T-helper 1 cell treated with Interleukin-12 subunit alpha and Interleukin-12 subunit beta and Interleukin-4 antibody, amounts not matched to agents 30 μg/mL and 1 μg/mL, for 36 hours (primary cell): ENCODE measurements around the gene SNRNP25.

Source experiments
- H3K27ac Mint-ChIP-seq: one replicate; pipeline ENCODE4 v1.8.0; 2021; ENCODE audit warnings: mild to moderate bottlenecking, mixed read lengths
- H3K27me3 Mint-ChIP-seq: one replicate; pipeline ENCODE4 v1.8.0; 2021; ENCODE audit warnings: low read depth, mixed read lengths
- H3K36me3 Mint-ChIP-seq: one replicate; pipeline ENCODE4 v1.8.0; 2021; ENCODE audit warnings: low read depth, mixed read lengths
- H3K4me1 Mint-ChIP-seq: one replicate; pipeline ENCODE4 v1.8.0; 2021; ENCODE audit warnings: low read depth, mixed read lengths
- H3K4me3 Mint-ChIP-seq: one replicate; pipeline ENCODE4 v1.8.0; 2021; ENCODE audit warnings: mild to moderate bottlenecking, moderate library complexity, mixed read lengths
- H3K9me3 Mint-ChIP-seq: one replicate; pipeline ENCODE4 v1.8.0; 2021; ENCODE audit warnings: mixed read lengths

SNRNP25 gene

DNA sequence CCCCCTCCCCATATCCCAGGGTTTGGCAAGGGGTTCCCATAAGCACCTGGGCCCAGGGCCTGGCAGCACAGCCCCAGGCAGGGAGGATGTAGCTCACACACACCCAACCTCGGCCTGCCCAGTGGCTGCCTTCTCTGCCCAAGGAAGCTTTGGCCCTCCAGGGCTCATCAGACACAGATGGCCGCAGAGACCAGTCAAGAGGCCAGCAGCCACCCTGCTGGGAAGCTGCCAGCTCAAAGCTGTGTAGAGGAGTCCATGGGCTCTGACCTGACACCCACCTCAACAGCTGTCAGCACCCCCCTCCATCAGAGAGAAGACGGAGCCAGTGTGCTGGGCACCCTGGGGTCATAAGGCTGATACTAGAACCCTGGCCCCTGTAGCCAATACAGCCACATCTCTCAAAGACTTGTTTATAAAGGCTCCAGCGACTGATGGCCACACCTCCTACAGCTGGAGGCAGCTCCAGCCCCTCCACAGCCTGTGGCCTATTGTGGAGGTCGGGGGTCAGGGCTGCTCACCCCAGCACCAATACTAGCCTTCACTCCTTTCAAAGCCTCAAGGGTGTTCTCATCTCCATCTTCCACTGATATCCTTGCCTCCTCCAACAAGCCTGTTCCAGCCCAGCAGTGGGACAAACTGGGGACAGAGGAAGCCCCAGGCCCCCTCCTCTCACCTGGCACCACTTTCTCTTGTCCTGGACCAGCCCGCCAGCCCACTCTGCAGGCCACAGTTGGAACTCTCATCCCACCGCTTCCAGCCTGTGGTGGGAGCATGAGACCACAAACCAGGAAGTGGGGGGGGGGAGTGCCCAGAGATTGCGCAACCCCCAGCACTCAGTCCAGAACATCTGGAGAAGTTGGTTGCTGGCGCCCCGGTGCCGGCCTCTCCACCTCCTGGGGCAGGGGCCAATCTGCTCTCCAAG, 22.2 kb downstream of the SNRNP25 start:
- no peaks in the 10 kb centered on the region for H3K9me3 Mint-ChIP-seq
- H3K4me1 Mint-ChIP-seq, result peaks cover 25% of the 10 kb centered on the region
- H3K27ac Mint-ChIP-seq, result no peak overlapping the region
- peaks cover 31% of the 10 kb centered on the region for H3K27me3 Mint-ChIP-seq
- no peak overlapping the region for H3K4me3 Mint-ChIP-seq
- peaks cover 6% of the 10 kb centered on the region for H3K36me3 Mint-ChIP-seq

DNA sequence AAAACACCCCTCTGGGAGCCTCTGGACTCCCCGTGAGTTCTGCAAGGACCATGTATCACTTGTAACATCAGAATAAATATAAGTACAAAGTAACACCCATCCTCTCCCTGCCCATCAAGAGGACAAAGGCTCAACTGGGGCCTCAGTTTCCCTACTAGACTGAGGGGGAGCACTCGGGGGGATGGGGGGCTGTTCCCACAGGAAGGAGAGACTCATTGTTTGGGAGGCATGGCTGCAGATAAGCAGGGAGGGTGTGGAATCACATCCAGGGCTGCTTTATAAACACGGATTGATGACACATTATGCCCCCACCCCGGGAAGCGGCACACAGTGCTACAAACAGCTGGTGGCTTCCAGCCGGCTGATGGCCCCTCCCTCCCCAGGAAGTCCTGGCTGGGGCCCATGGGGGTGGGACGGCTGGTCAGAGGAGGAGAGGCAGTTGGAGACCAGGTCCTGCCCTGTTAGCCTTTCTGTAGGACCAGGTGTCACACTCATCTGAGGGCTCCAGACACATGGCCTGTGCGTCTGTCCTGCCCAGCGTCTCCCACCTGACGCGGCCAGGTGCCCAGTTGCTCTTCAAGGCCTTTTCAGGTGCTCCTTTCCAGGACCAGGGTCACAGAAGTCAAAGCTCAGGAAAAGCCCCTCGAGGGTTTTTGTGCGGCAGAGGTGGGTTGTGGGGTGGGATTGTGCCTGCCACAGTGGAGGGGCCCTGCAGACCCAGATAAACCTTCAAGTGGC, 23.1 kb downstream of the SNRNP25 start:
- H3K4me1 Mint-ChIP-seq, result peaks cover 25% of the 10 kb centered on the region
- H3K4me3 Mint-ChIP-seq, result peak overlapping the region; percentile 76
- peaks cover 6% of the 10 kb centered on the region for H3K36me3 Mint-ChIP-seq
- H3K9me3 Mint-ChIP-seq, result no peaks in the 10 kb centered on the region
- H3K27me3 Mint-ChIP-seq, result peaks cover 25% of the 10 kb centered on the region
- H3K27ac Mint-ChIP-seq, result peak overlapping the region; percentile 29

DNA sequence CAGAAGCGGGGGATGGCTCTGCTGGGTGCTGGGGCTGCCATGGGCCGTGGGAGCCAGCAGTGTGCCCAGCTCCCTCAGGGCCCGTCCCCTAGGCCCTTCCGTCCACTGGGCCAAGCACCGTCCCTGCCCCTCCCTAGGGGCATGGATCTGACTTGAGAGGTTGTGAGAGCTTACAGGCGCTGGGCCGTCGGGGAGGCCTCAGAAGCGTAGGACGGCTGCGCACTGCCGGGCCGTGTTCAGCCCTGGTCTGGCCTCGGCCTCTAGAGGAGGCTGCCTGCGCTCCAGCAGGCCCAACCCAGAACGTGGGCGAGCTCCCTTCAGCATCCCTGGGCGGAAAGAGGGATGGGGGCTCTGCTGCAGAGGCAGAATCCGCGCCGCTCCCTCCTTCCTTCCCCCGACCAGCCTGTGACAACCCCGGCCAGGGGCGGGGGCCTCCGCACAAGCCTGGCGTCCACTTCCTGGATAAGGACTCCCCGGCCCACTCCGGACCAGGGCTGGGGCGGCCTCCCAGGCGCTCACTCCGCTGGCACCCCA, 23.7 kb downstream of the SNRNP25 start:
- Mint-ChIP-seq H3K4me1 (peaks cover 25% of the 10 kb centered on the region), H3K36me3 (peaks cover 6% of the 10 kb centered on the region), H3K9me3 (no peaks in the 10 kb centered on the region), H3K27ac (peak overlapping the region; percentile 68), H3K4me3 (peak overlapping the region; percentile 76), H3K27me3 (peaks cover 23% of the 10 kb centered on the region)

DNA sequence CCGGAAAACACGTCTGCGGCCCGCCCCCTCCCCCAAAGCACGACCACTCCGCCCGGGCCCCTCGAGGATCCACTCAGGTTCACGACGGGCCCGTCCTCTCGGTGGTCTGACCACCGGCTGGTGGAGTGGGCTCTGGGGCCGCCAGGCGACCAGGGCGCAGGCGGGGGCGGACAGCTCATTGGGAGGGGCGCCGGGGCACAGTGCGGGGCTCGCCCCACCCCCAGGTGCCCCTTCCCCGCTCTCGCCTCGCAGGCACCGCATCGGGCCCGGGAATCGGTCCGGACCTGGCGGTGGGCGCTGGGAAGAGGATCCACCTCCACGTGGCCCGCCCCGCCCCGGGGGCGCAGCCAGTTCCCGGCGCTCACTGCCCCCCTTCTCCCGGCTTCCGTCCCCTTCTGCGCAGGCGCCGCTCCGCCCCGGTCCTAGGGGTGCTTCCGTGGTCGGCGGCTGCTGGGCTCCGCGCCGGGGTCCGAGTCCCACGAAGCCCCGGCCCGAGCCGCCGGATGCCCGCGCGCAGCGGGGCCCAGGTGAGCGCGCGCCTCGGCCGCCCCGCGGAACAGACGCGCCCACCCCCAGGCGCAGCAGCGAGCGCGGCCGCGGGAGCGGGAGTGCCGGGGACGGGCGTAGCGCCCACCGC, 24.3 kb downstream of the SNRNP25 start, which contains the start of gene MPG:
TSS of gene MPG (plus strand) at position 419 of the 637 bp plus-strand sequence. CDS start at position 504, 85 bp downstream.
- Mint-ChIP-seq H3K4me3 (peak within 1 kb of the TSS; percentile 91), H3K4me1 (peaks cover 24% of the 10 kb centered on the region), H3K27me3 (peaks cover 21% of the 10 kb centered on the region), H3K9me3 (no peaks in the 10 kb centered on the region), H3K36me3 (peaks cover 5% of the 10 kb centered on the region), H3K27ac (peak within 1 kb of the TSS; percentile 85)

DNA sequence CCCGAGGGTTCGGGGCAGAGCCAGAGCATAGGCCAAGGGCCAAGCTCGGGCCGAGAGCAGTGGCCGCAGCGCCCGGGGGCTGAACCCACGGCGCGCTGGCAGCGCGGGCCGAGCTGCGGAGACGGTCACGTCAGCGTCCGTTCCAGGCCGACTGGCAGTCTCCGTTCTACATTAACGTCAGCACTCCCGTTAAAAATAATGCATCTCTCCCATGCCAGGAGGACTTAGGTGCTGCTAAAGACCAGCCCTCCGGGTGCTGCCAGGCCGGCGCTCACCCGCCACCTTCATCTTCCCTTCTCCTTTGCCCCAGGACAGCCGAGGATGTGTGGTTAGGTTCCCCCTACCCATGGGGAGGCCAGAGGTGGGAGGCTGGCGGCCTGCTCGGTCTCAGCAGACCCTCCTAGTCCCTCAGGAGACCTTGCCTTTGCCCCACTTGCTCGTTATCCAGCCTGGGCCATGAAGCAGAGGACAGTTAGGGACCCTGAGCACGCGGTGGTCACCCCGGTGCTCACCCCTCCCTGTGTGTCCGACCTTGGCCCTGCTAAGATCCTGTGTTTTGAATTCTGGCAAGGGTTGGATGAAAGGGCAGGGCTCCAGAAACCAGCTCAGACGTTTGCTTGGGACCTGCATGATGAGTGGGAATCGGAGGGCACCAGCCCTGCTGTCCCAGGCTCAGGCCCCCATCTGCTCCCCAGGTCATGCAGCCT, 25.0 kb downstream of the SNRNP25 start:
- H3K9me3 Mint-ChIP-seq, result no peaks in the 10 kb centered on the region
- peak overlapping the region; percentile 91 for H3K4me3 Mint-ChIP-seq
- H3K4me1 Mint-ChIP-seq, result peaks cover 24% of the 10 kb centered on the region
- peak overlapping the region; percentile 85 for H3K27ac Mint-ChIP-seq
- peaks cover 4% of the 10 kb centered on the region for H3K36me3 Mint-ChIP-seq
- H3K27me3 Mint-ChIP-seq, result peaks cover 14% of the 10 kb centered on the region

DNA sequence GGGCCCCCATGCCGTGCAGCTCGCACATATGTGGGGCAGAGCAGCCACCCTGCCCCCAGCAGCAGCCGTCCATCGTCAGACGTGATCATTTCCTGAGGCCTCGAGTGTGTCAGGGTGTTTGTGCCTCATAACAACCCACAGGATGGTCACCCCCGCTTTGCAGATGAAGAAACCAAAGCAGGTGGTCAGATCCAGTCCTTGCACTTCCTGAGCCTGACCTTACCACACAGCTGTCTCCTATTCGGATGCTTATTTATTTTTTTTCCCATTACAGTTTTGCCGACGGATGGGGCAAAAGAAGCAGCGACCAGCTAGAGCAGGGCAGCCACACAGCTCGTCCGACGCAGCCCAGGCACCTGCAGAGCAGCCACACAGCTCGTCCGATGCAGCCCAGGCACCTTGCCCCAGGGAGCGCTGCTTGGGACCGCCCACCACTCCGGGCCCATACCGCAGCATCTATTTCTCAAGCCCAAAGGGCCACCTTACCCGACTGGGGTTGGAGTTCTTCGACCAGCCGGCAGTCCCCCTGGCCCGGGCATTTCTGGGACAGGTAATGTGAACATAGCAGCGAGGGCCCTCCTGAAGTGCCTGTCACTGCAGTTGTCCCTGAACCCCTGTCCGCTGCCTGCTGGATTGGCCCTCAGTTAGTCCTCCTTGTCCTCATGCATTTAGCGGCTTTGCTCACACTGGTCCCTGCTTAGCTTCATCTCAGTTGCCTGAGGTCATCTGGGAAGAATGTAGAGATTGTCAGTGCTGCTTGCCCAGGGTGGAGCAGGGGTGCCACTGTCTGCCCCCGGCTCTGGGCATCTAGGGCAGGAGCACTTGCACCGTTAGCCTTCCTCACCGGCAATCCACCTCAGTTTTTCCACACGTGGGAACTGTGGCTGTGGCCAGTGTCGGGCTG, 25.8 kb downstream of the SNRNP25 start:
- H3K36me3 Mint-ChIP-seq, result peaks cover 8% of the 10 kb centered on the region
- peak overlapping the region; percentile 91 for H3K4me3 Mint-ChIP-seq
- peaks cover 28% of the 10 kb centered on the region for H3K4me1 Mint-ChIP-seq
- H3K9me3 Mint-ChIP-seq, result no peaks in the 10 kb centered on the region
- H3K27me3 Mint-ChIP-seq, result peaks cover 6% of the 10 kb centered on the region
- peak overlapping the region; percentile 85 for H3K27ac Mint-ChIP-seq

DNA sequence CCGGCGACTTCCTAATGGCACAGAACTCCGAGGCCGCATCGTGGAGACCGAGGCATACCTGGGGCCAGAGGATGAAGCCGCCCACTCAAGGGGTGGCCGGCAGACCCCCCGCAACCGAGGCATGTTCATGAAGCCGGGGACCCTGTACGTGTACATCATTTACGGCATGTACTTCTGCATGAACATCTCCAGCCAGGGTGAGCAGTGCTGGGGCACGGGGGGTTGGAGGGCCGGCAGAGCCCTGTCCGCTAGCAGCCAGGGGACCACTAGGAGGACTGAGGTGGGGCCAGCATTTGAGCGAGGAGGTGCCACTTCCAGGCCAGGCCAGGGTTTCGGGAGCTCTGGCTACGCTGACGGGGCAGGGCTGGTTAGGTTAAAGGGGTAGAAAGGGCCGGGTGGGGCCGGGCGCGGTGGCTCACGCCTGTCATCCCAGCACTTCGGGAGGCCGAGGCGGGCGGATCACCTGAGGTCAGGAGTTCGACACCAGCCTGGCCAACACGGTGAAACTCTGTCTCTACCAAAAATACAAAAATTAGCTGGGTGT, 29.5 kb downstream of the SNRNP25 start:
- Mint-ChIP-seq H3K9me3 (no peaks in the 10 kb centered on the region), H3K4me1 (peaks cover 24% of the 10 kb centered on the region), H3K4me3 (no peak overlapping the region), H3K36me3 (peaks cover 15% of the 10 kb centered on the region), H3K27me3 (no peaks in the 10 kb centered on the region), H3K27ac (peak overlapping the region; percentile 36)

DNA sequence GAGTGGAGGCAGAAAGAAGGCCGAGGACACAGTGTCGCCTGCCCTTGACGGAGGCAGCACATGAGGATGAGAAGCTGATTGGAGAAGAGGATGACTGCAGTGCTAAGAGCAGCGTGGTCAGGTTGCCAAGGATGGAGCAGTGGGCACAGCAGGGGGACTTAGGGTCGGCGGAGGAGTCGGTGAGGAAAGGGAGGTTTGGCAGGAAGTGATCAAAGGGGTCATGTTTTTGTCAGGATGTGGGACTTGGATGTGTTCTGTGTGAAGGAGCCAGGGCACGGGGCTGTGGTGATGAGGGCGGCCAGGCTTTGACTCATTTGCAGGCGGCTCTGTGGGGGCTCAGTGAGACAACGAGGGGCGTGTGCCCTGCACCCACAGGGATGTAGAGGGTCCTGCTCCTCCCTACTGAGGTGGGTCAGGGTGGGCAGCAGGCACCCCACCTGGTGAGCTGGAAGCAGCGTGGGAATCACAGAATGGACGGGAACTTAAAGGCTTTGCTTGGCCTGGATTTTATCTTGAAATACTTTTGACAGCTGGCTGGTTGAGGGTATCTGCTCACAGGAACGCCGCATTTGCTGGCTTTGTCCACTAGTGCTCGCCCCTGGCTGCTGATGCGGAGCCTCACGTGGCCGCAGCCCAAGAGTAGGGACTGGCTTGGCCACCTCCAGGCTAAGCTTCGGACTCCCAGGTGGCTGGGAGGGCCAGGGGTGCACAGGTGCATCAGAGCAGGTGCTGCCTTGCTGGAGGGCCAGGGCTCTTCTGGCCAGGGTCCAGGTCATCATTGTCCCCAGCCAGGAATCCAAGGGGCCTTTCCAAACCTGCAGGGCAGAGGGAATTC, 30.4 kb downstream of the SNRNP25 start:
- Mint-ChIP-seq H3K36me3 (peaks cover 15% of the 10 kb centered on the region), H3K27me3 (no peaks in the 10 kb centered on the region), H3K9me3 (no peaks in the 10 kb centered on the region), H3K27ac (peak overlapping the region; percentile 86), H3K4me1 (peaks cover 20% of the 10 kb centered on the region), H3K4me3 (peak overlapping the region; percentile 61)

DNA sequence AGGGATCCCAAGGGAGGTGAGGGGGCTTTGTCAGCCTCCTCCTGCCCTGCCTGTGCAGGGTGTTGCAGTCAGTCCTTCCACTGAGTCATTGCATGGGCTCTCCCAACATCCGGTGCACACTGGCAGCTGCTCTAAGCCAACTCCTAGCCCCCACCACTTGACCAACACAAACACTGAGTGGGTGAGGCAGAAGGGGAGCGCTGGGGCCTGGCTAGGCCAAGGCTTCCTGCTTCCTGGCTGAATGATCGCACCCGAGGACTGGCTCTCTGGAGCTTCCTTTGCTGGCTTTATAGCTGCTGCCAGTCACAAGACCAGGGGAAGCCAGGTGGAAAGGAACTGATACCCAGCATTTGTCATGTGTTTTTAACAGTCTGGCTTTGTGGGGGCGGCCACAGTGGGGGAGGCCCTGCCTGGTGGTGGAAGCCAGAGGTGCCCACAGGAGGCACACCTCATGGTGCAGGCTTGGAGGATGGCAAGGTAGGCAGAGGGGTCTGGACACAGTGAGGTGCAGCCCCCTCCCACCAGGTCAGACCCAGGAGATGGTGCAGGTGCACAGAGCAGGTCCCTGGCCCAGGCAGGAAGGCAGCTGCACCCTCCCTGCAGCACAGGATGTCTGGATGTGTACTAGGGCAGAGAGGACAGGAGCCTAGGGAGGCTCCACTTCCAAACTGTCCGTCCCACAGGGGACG, 31.2 kb downstream of the SNRNP25 start:
- Mint-ChIP-seq H3K36me3 (peaks cover 12% of the 10 kb centered on the region), H3K4me3 (no peak overlapping the region), H3K27ac (peak overlapping the region; percentile 86), H3K9me3 (no peaks in the 10 kb centered on the region), H3K27me3 (no peaks in the 10 kb centered on the region), H3K4me1 (peaks cover 15% of the 10 kb centered on the region)

DNA sequence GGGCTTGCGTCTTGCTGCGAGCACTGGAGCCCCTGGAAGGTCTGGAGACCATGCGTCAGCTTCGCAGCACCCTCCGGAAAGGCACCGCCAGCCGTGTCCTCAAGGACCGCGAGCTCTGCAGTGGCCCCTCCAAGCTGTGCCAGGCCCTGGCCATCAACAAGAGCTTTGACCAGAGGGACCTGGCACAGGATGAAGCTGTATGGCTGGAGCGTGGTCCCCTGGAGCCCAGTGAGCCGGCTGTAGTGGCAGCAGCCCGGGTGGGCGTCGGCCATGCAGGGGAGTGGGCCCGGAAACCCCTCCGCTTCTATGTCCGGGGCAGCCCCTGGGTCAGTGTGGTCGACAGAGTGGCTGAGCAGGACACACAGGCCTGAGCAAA, 31.8 kb downstream of the SNRNP25 start:
- H3K36me3 Mint-ChIP-seq, result peaks cover 12% of the 10 kb centered on the region
- H3K4me3 Mint-ChIP-seq, result no peak overlapping the region
- H3K27me3 Mint-ChIP-seq, result no peaks in the 10 kb centered on the region
- H3K27ac Mint-ChIP-seq, result no peak overlapping the region
- H3K9me3 Mint-ChIP-seq, result no peaks in the 10 kb centered on the region
- peaks cover 15% of the 10 kb centered on the region for H3K4me1 Mint-ChIP-seq

DNA sequence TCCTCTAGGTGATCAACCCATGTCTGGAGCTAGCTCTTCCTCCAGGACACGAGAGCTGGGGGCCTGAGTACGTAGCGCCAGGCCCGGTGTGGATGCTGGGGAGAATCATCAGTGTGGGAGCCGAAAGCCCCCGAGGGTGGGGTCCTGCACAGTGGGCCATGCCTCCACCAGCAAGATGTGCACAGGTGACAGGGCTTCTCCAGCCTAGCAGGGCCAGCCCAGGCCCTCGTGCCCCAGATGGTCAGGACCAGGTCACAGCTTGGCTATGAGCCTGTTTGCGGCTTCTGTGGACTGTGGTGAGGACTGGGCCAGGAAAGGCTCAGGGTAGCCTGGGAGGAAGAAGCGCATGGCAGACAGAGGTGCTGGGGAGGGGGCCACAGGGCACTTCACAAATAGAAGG, 32.2 kb downstream of the SNRNP25 start:
- Mint-ChIP-seq H3K4me1 (peaks cover 15% of the 10 kb centered on the region), H3K36me3 (peaks cover 12% of the 10 kb centered on the region), H3K27ac (no peak overlapping the region), H3K4me3 (no peak overlapping the region), H3K9me3 (no peaks in the 10 kb centered on the region), H3K27me3 (no peaks in the 10 kb centered on the region)

DNA sequence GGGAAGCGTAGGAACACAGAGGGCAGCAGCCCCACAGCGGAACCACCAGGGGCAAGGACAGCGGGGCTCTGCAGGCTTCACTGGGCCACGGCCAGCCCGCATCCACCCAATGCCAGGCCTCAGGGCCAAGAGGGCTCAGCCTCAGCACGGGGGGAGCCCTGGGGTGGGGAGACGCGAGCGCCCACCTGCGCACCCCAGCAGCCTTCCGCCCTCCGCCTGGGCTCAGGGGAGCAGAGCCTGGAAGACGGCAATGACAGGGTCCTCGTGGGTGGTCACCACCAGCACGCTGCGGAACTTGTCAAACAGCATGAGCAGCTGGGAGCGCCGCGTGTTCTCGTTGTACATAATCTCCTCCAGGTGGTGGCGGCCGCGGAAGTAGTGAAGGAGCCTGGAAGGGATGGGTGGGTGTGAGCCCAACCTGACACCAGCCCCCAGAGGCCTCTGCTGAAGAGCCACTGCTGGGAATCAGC, 32.9 kb downstream of the SNRNP25 start:
- Mint-ChIP-seq H3K27ac (no peak overlapping the region), H3K27me3 (no peaks in the 10 kb centered on the region), H3K4me3 (no peak overlapping the region), H3K9me3 (no peaks in the 10 kb centered on the region), H3K36me3 (peaks cover 12% of the 10 kb centered on the region), H3K4me1 (peaks cover 15% of the 10 kb centered on the region)
